HG02588 (cell line): ENCODE data around the gene MSRB2.
"Not testable (repeated sequence)": the region's sequence is repeated elsewhere in the genome, so short reads cannot be mapped to it uniquely, and the experiment has no call there.

Experiments used
- ATAC-seq: cut with Tn5 transposase; IDR thresholded peaks from one replicate; pipeline ENCODE4 v1.9.1; 2021; ENCODE audit warnings: mild to moderate bottlenecking, moderate library complexity; ENCODE audit not compliant: unreplicated experiment

Gene MSRB2

DNA sequence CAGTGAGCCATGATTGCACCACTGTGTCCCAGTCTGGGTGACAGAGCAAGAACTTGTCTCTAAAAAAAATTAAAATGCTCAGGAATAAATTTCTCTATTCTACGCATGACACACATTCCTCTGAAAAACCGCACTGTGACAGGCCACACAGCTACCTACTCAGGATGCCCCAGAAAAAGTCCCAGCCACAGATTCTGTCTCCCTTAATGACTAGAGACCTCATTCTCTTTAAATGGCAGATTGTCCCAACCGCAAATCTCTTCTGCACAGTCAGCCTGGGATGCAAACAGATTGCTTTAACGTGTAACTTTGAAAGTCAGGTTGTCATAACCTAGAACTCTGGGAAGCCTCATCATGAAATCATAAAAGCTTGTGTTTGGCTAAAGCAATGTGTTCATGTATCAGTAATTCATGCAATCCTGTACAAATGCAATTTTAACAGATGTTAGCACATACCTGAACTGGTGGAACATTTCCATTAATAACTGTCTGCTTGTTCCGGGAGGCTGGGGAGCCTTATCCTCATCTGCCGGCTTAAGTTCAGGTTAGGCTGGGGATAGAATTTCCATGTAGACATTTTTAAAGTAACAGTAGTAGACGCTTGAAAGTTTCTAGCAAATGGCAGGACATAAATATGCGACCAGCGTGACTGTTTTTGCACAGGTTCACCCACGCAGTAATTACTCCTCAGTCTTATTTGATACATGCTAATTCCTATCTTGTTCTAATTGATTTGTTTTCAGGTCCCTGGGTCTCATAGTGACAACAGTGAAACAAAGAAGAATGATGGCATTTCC, 26.2 kb upstream of the MSRB2 start:
- no peak for ATAC-seq

DNA sequence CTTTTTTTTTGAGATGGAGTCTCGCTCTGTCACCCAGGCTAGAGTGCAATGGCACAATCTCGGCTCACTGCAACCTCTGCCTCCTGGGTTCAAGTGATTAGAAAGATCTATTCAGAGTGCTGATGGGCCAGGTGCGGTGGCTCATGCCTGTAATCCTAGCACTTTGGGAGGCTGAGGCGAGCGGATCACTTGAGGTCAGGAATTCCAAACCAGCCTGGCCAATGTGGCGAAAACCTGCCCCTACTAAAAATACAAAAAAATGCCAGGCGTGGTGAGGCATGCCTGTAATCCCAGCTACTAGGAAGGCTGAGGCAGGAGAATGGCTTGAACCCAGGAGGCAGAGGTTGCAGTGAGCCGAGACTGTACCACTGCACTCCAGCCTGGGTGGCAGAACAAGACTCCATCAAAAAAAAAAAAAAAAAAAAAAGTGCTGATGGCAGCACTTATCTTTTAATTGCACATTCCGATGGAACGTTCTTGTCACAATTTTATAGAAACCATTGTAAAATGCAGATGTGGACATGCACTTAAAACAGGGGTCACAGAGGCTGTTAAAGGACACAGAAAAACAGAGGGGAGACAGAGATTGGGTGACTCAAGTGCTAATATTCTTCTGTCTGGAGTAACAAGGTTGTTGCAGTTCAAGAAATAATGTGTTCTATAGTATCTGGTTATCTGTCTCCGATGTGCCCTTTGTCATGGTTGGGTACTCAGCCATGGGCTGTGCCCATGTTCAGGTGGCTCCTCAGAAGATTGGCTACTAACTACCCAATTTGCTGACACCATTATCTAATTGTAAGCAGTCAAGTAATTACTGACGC, 25.1 kb upstream of the MSRB2 start:
- ATAC-seq, result not testable (repeated sequence)

DNA sequence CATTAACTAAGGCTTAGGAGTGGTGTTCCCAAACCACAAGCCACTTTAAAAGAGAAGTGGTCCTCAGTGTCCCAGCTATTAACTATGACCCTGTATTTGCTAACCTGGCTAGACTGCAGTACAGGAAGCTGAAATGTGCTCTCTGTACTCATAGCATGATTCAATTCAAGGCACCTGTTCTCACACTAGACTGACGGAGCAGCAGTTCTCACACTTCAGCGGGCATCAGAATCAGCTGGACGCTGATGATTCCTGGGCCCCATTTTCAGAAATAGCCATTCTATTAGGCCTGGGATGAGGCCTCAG, 24.5 kb upstream of the MSRB2 start:
- no peak for ATAC-seq

DNA sequence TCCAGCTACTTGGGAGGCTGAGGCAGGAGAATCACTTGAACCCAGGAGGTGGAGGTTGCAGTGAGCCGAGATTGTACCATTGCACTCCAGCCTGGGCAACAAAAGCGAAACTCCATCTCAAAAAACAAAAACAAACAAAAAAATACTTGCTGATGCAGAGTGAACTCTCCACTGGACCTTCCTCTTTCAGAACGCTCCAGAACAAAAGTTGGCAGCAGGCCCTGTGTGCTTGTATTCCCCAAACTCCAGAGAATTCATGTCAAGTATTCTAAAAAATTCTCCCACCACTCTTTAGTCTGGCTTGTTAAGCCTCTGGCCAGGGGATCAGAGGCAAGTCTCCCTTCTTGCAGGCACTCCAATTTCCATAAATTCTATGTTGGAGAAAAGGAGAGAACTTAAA, 22.8 kb upstream of the MSRB2 start:
- not testable (repeated sequence) for ATAC-seq

DNA sequence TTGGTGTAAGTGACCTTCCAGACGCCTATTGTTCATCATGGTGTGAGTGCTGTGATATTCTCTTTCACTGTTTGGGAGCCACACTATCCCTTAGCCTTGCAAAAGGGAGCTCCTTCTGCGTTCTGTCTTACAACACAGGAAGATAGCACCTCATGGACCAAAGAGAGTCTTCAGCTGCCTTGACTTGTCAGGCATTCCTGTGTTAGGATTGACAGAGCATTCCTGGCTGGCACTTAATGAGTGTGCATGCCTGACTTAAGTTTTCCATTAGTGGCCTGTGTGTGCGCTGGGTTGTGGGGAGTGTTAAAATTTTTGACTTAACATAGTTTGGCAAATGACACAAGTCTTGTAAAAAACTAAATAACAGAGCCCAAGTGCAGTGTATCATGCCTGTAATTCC, 21.9 kb upstream of the MSRB2 start:
- no peak for ATAC-seq

DNA sequence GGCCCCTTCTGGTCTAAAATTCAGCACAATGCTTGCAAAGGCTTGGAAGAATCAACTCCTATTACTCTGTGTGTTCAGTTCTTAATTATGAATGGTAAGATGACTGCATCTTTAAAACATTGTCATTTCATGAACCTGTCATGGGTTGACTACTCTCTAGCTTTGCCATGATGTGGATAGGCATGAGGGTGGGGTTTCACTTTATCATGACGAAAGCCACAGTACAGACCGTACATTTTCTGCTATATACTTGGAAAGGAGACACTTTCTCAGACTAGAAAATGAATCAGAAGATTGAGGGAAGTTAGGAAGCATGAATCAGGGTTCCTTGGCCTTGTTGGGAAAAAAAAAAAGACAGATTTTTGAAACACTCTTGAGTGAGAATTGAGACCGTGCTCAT, 19.7 kb upstream of the MSRB2 start:
- no peak for ATAC-seq

DNA sequence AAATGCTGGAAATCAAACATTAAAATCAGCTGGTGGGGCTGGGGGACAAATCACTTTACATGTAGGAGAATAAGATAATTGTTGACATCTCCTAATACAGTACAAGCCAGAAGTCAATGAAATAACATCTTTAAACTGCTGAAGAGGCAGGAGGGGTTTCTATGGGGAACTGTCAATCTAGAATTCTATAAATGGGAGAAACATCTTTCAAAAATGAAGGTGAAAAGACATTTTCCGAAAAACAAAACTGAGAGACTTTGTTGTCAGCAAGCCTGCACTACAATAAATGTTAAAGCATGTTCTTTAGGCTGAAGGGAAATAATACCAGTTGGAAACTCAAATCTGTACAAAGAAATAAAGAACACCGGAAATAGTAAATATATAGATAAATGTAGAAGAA, 17.3 kb upstream of the MSRB2 start:
- no peak for ATAC-seq

DNA sequence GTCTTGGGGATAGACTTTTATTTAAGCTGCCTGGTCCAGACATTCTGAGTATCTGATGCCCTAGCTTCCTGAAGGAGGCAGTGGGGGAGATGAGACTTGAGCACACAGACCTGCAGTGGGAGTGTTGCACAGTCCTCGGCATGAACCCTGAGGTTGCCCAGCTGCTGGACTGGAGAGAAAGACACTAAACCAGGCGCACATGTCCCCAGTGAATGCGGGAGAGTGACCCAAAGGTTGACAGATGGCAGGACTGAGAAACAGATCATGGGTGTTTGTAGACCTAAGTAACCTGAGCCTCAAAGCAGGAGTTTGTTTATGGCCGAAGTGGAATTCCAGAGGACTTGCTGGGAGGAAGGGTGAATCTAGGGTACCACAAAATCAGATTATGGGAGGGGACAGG, 15.7 kb upstream of the MSRB2 start:
- no peak for ATAC-seq

DNA sequence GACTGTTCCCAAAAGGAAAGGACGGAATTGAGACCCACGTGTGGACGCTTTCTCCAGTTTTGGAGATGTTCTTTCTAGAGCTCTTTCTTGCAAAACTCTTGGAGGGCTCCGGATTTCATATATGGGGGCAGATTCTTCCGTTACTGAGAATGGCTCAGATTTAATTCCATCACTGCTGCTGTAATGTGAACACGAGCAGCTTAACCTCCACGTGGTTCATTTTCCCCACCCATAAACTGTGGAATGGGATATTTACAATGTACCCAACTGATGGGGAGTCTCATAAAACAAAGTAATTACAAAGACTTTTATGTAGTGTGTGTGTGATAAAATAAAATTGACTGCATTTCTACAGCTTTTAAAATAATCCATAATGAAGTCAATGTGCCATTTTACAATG, 15.1 kb upstream of the MSRB2 start:
- no peak for ATAC-seq

DNA sequence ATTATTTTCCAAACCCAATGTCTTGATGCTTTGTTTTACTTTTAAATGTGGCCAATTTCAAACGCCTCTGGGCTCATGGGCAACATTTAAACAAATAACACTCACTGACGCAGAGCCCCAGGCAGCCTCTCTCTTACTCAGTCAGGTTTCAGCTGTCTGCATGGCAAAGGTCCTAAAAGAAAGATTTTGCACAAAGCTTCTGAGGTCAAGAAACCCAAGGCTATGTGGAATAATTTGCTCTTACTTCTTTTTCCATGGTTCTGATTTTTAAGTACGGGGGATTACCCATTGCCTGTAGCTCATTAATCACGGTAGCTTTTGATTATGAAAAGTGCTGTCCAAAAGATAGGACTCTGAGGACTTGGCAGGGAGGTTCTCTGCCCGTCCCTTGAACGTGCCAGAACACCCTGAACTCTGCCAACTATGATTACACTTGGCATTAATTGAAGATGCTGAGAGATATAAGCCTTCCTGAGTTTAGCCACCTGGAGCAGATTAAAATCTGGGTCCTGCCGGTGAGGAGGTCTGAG, 14.1 kb upstream of the MSRB2 start:
- ATAC-seq, result no peak

DNA sequence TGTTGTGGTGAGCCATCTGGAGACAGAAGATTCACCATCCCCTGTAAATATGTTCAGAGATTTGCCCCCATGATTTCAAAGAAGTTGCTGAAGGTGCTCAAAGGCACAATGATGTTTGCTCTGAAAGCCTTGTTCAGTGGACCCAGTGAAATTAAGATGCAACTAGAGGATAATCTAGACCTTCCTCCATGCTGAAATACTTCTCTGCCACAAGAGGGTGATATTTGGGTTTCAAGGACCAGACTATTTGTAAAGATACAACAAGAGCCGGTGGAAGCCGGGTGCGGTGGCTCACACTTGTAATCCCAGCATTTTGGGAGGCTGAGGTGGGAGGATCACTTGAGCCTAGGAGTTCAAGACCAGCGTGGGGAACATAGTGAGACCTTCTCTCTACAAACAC, 13.5 kb upstream of the MSRB2 start:
- ATAC-seq, result no peak

DNA sequence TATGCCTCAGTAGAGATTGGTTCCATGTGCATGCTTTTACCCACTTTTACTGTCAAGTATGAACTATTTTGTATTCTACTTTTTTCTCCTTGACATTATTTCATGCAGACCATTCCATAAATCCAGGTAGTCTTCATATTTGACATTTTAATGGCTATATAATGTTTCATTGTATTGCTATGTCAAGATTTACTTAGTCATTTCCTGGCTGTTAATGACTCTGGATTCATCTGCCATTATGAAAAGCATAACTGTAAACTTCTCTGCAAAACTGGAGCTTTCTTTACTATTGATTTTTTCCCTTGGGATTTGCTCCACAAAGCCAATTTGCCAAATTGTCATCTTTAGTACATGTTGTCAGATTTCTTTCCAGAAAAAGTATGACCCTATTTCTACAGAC, 6.8 kb upstream of the MSRB2 start:
- ATAC-seq, result no peak

DNA sequence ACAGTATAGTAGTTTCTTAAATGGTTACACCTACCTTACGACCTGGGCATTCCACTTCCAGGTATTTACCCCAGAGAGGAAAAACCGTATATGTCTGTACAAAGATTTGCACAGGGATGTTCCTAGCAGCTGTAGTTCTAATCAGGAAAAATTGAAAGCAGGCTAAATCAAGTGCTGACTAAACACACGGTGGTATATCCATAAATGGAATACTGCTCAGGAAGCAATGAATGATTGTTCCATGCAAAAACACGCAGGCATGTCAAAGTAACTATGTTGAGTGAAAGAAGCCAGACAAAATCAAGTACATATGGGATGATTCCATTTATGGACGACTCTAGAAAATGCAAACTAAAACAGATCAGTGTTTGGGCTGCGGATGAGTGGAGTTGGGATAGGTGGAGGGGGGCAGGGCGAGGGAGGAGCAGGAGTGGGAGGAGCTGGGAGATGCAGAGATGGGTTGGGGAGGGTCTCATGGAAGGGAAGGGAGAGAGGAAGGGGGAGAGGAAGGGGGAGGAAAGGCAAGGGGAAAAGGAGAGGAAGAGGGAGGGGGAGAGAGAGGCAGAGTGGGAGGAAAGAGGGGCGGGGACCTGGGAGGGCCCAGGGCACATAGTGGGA, 484 bp upstream of the MSRB2 start:
- no peak for ATAC-seq

DNA sequence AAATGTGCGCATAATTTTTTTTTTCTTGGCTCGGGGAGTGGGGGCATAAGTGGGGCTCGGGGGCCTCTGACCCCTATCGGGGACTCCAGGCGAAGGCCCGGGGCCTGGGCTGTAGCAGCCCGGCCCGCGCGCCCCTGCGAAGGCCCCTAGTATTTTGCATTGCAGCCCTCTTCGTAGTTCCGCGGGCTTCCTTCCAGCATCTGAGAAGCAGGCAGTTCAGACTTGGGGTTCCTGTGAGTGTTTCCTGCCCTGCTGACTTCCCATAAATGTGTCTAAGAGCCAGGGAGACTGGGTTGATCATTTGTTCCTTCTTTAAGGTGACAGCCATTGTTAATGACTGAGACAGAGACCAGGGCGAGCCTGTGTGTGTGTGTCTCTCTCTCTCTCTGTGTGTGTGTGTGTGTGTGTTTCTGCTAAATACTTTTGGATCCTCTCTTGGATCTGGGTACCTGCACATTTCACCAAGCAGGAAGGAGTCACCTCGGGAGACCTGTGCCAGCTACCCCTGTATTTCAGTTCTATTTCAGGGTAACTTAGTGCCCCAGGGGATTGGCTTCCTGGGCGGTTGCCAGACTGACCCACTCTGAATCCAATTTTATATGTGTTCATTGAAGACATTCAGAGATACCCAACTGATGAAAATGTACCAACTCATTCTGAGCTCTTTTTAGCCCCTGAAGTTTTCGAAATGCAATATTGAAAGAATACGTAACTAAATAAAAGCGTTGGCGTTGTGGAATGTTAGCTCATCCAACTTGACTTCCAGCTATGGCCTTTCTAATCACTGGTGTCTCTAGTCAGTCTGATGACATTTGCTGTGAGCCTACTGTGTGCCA, 805 bp downstream of the MSRB2 start:
- ATAC-seq, result peak; percentile 48

DNA sequence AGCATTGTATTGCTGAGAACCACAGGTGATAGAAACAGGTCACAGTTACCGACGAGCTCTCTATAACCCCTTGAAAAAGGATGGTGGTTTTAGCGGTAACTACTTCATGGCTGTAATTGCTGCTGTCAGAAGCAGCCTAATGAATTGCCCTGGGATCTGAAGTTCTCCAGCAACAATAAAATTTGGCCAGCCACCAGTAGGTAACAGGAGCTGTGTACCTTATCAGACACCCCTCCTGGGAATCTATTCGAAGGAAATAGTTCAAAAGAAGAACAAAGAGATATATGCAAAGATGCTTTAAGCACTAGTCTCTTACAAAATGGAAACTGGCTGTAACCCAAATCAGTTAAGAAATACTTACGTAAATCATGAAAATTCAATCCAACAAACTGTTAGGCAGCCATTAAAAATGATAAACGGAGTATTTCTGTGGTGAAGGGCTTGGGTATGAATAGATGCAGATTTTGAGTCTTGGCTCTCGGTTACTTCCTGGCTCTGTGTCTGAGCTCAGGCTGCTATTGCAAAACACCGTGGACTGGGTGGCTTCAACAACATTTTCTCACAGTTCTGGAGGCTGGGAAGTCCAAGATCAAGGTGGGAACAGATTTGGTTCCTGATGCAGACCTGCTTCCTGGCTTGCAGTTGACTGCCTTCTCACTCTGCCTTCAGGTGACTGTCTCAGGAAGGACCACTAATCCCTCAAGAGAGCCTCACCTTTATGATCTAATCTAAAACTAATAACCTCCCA, 1.6 kb downstream of the MSRB2 start:
- ATAC-seq, result no peak

DNA sequence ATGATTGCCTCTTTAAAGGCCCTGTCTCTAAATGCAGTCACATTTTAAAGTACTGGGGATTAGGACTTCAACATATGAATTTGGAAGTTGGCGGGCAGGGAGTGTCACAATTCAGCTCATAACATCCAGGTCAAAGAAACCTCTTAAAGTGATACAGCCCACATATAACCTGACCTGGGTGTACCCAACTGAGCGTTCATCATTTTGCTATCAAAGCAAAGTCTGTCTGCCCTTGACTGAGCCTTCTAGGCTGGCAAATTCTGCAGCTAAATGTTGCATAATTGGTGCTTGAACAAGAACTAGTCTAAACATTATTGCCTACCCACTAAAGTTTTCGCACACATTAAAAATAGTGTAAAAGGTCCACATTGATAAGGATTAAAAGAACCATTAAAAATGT, 3.7 kb downstream of the MSRB2 start:
- no peak for ATAC-seq

DNA sequence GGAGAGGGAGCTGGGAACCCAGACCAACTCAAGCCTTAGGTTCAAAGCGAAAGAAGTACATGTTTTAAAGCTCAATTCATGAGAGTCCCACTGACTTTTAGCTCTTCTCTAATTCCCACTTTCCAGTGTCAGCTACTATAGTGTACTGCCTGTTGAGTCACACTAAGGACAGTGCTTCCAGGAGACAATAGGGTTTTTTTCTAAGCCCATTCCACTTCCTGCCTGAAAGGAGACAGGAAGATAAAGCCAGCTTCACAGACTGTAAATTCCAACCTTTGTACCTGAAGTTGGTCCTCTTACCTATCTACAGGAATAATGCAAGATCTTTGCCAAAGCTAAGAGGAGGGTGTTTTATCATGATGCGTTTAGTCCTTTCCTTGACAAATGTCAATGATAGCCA, 4.4 kb downstream of the MSRB2 start:
- ATAC-seq, result no peak

DNA sequence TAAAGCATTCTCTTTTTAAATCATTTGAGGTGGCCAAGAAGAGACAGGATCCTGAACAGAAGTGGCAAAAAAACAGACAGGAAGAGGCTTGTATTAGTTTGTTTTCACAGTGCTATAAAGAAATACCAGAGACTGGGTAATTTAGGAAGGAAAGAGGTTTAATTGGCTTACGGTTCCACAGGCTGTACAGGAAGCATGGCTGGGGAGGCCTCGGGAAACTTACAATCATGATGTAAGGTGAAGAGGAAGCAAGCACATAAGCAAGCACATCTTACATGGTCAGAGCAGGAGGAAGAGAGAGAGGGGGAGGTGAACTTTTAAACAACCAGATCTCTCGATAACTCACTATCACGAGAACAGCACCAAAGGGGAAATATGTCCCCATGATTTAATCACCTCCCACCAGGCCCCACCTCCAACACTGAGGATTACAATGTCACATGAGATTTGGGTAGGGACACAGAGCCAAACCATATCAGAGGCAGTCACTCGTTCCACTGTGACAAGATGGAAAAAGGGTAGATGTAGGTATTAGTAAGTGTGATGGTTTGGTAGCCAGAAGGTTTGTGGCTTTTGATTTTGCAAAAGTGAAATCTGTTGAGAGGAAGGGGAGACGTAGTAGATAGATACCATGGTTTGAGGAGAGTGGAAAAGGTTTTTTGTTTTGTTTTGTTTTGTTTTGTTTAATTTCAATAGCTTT, 5.1 kb downstream of the MSRB2 start:
- no peak for ATAC-seq

DNA sequence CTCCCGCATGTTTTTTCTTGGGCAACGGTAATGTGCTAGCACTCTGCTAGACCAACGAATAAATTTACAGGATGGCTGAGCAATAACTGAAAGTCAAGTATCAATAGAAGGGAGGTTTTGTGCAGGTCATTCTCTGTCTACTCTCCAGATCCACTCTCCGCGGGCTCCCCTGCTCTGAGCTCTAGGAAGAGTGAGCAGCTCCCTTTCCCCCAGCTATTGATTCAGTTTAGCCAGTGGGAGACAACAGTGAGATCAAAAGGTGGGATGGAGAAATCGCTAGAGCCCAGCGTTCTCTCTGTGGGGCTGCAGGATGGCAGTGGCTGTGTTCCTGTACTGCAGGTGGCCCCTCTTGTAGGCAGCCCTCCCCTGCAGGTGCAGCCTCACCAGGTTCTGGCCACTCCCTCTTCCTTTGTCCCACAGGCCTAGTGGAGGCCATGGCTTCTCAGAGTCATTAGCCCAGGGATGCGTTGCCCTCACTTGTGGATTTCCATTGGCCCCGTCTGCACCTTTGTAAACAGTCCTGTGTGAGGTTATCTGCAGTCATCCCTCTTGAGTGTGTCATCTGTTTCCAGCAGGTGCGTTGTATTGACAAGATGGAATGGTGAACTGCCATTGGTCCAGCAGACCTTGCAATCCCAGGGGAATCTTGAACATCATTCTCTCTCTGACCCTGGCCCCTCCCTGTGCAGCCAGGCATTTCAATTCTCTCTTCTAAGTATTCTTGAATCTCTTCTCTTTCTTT, 11.1 kb downstream of the MSRB2 start:
- ATAC-seq, result no peak
